ENCODE measurements around the gene LRRTM4. TPM values are rescaled to one million over a fixed set of nuclear protein-coding genes. Genes with fewer than 3 reads are reported as not detected.

The LRRTM4 gene
- 0.90 and 1.1 TPM in 2 replicates for total RNA-seq (2014; rRNA removed; shearing (Covaris generic))

- DNase-seq (ENCODE audit: low spot score), result peak; percentile 65
Observed at GRCh38 chr2:77521931-77522470, at the start of gene LRRTM4. LRRTM4 (minus strand) TSS chr2:77522376.

GRCh38 chr2:77571545-77571944, 49.4 kb upstream of the LRRTM4 start:
- no peak for DNase-seq (ENCODE audit: low spot score)

- no peak for DNase-seq (ENCODE audit: low spot score)
Observed at GRCh38 chr2:77567723-77568122, 45.5 kb upstream of the LRRTM4 start.

- DNase-seq (ENCODE audit: low spot score), result no peak
Observed at GRCh38 chr2:77566582-77566981, 44.4 kb upstream of the LRRTM4 start.

- no peak for DNase-seq (ENCODE audit: low spot score)
Observed at GRCh38 chr2:77566131-77566530, 44.0 kb upstream of the LRRTM4 start.

- peak; percentile 77 for DNase-seq (ENCODE audit: low spot score)
Observed at GRCh38 chr2:77552956-77553355, 30.8 kb upstream of the LRRTM4 start.

GRCh38 chr2:77538031-77538430, 15.9 kb upstream of the LRRTM4 start:
- no peak for DNase-seq (ENCODE audit: low spot score)

GRCh38 chr2:77522888-77523287, 712 bp upstream of the LRRTM4 start:
- no peak for DNase-seq (ENCODE audit: low spot score)

- DNase-seq (ENCODE audit: low spot score), result no peak
Observed at GRCh38 chr2:77521548-77521891, 656 bp downstream of the LRRTM4 start.

- no peak for DNase-seq (ENCODE audit: low spot score)
Observed at GRCh38 chr2:77520641-77521547, 1.3 kb downstream of the LRRTM4 start.

GRCh38 chr2:77519888-77520506, 2.2 kb downstream of the LRRTM4 start:
- no peak for DNase-seq (ENCODE audit: low spot score)

GRCh38 chr2:77519164-77519887, 2.9 kb downstream of the LRRTM4 start:
- no peak for DNase-seq (ENCODE audit: low spot score)

GRCh38 chr2:77518311-77518710, 3.9 kb downstream of the LRRTM4 start:
- no peak for DNase-seq (ENCODE audit: low spot score)

GRCh38 chr2:77513191-77513590, 9.0 kb downstream of the LRRTM4 start:
- peak; percentile 56 for DNase-seq (ENCODE audit: low spot score)

- peak; percentile 10 for DNase-seq (ENCODE audit: low spot score)
Observed at GRCh38 chr2:77512507-77512906, 9.7 kb downstream of the LRRTM4 start.

- DNase-seq (ENCODE audit: low spot score), result no peak
Observed at GRCh38 chr2:77508511-77508910, 13.7 kb downstream of the LRRTM4 start.

GRCh38 chr2:77507657-77508056, 14.5 kb downstream of the LRRTM4 start:
- no peak for DNase-seq (ENCODE audit: low spot score)

- no peak for DNase-seq (ENCODE audit: low spot score)
Observed at GRCh38 chr2:77488141-77488540, 34.0 kb downstream of the LRRTM4 start.

- DNase-seq (ENCODE audit: low spot score), result no peak
Observed at GRCh38 chr2:77487074-77487803, 34.9 kb downstream of the LRRTM4 start.

- peak; percentile 77 for DNase-seq (ENCODE audit: low spot score)
Observed at GRCh38 chr2:77484026-77484425, 38.1 kb downstream of the LRRTM4 start.

- DNase-seq (ENCODE audit: low spot score), result peak; percentile 55
Observed at GRCh38 chr2:77479895-77480294, 42.3 kb downstream of the LRRTM4 start.

- peak; percentile 40 for DNase-seq (ENCODE audit: low spot score)
Observed at GRCh38 chr2:77479395-77479794, 42.8 kb downstream of the LRRTM4 start.

All from H4 (cell line).